Fibroblast of skin of right biceps (primary cell): Measurements from ENCODE around the gene SLC7A14.
A peak's percentile ranks its signal among the peaks of the same experiment; 100 is the strongest.

Source experiments
- DNase-seq: peaks from one replicate; pipeline ENCODE4 v3.0.0-alpha.2; 2013

SLC7A14 gene

DNA sequence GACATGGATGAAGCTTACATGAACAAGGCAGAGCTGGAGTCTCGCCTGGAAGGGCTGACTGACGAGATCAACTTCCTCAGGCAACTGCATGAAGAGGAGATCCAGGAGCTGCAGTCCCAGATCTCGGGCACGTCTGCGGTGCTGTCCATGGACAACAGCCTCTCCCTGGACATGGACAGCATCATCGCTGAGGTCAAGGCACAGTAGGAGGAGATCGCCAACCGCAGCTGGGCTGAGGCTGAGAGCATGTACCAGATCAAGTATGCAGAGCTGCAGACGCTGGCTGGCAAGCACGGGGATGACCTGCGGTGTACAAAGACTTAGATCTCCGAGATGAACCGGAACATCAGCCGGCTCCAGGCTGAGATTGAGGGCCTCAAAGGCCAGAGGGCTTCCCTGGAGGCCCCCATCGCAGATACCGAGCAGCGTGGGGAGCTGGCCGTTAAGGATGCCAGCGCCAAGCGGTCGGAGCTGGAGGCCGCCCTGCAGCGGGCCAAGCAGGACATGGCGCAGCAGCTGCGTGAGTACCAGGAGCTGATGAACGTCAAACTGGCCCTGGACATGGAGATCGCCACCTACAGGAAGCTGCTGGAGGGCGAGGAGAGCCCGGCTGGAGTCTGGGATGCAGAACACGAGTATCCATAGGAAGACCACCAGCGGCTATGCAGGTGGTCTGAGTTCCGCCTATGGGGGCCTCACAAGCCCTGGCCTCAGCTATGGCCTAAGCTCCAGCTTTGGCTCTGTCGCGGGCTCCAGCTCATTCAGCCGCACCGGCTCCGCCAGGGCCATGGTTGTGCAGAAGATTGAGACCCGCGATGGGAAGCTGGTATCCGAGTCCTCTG, 89.6 kb downstream of the SLC7A14 start:
- no peak for DNase-seq

DNA sequence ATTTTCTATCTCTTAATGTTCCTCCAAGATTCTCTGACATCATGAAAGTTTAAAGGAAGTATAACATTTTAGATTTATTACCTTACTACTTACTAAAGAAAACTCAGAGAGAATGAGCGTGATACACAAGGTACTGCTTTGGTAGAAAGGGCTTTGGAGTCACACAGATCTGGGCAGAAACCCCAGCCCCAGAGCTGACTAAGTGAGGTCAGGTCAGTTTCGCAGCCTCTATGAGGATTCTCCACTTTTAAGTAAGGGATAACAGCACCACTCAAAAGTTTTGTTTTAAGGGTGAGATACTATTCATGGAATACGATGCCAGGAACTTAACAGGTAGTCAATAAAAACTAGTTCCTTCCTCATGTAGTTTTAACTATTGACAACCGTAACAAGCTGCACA, 91.1 kb downstream of the SLC7A14 start:
- DNase-seq: no peak

DNA sequence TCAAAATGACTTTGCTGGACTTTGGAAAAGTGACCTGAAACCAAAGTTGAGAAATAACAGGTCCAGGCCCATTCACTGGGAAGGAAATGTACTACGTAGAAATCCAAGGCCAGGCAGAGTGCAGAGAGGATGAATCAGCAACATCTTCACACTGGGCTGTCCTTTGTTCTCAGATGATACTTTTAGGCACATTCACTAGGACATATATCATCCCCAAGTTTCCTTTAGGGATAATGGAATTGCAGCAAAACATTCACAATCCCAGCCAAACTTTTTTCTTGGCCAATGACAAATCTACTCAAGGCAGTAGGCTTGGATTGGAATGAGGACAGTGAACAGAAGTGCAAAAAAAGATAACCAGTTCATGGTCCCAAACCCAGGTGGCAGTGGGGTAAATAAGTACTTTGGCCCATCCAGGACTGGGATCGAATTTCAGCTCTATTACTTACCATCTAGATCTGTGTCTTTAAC, 92.1 kb downstream of the SLC7A14 start:
- DNase-seq: peak; percentile 82

GRCh38 chr3:170491901-170492300, 94.0 kb downstream of the SLC7A14 start:
- no peak for DNase-seq

DNA sequence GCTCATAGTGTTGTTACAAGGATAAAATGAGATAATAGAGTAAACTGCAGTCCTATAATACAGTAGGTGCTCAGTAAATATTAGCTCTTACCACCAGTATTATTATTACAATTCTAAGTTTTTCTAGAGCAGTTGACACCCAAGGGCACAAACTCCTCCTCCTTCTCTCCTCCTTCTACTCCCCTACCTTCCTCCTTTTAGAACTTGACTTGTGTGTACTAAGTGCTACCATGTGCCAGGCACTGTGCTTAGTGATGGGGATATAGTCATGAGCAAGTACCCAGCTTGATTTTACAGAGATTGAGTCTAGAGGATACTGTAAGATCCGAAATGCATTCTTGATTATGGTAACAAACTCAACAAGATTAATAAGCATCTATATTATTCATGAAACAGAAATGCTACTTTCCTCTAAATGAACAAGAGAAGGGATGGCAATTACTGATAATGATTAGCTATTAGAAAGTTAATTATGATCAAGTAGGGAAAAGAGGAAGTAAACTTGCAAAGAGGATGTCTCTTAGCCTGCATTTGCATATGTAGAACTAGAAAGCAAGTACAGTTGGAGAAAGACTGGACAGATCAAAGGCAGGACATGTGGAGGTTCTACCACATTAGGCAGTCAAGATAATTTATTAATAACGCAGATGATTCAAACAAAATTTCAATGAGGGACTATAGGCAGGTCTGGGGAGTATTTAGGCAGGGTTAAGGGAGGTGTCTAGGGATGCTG, 94.9 kb downstream of the SLC7A14 start:
- no peak for DNase-seq

DNA sequence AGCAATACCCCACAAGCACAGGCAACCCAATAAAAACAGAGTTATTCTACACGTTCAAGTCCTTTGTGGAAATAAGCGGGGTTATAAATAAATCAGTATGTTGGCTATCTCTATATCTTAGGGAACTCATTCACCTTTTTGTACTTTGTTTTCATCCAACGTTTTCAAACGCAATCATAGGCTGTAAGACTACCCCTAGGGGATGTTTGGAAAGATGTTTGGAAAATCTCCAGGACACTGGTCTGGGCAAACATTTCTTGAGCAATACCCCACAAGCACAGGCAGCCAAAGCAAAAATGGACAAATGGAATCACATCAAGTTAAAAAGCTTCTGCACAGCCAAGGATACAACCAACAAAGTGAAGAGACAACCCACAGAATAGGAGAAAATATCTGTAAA, 97.1 kb downstream of the SLC7A14 start:
- DNase-seq: peak; percentile 43

- DNase-seq: no peak
Observed at GRCh38 chr3:170487031-170487430, 98.8 kb downstream of the SLC7A14 start.

GRCh38 chr3:170486398-170486797, 99.5 kb downstream of the SLC7A14 start:
- no peak for DNase-seq

DNA sequence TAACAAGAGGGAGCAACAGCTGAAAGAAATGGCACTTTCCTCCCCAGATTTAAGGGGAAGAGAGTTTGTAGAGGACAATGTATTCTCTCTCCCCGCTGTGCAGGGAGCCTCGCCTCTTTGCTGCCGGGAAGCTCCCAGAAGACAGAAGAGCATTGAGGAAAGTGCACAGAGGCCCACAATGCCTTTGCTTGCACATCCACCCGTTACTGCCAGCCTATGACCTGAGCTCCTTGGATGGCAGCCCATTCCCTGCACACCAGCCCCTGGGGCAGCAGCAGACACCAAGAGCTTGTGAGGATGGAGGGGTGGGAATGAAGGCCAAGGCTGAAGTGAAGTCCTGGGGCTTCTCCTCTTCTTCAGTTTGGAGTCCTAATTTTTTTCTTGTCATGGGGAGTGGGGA, 100.2 kb downstream of the SLC7A14 start:
- no peak for DNase-seq

- DNase-seq: peak; percentile 19
Observed at GRCh38 chr3:170485294-170485693, 100.6 kb downstream of the SLC7A14 start.

GRCh38 chr3:170484869-170485268, 101.0 kb downstream of the SLC7A14 start:
- no peak for DNase-seq

GRCh38 chr3:170483485-170484262, 102.2 kb downstream of the SLC7A14 start:
- no peak for DNase-seq

GRCh38 chr3:170482199-170482598, 103.7 kb downstream of the SLC7A14 start:
- no peak for DNase-seq

GRCh38 chr3:170480111-170480510, 105.8 kb downstream of the SLC7A14 start:
- DNase-seq: no peak

- peak; percentile 42 for DNase-seq
Observed at GRCh38 chr3:170477395-170477794, 108.5 kb downstream of the SLC7A14 start.

- no peak for DNase-seq
Observed at GRCh38 chr3:170476291-170476690, 109.6 kb downstream of the SLC7A14 start.

- DNase-seq: no peak
Observed at GRCh38 chr3:170475092-170475685, 110.7 kb downstream of the SLC7A14 start.

GRCh38 chr3:170473358-170473757, 112.5 kb downstream of the SLC7A14 start:
- no peak for DNase-seq

- no peak for DNase-seq
Observed at GRCh38 chr3:170471149-170471548, 114.7 kb downstream of the SLC7A14 start.

DNA sequence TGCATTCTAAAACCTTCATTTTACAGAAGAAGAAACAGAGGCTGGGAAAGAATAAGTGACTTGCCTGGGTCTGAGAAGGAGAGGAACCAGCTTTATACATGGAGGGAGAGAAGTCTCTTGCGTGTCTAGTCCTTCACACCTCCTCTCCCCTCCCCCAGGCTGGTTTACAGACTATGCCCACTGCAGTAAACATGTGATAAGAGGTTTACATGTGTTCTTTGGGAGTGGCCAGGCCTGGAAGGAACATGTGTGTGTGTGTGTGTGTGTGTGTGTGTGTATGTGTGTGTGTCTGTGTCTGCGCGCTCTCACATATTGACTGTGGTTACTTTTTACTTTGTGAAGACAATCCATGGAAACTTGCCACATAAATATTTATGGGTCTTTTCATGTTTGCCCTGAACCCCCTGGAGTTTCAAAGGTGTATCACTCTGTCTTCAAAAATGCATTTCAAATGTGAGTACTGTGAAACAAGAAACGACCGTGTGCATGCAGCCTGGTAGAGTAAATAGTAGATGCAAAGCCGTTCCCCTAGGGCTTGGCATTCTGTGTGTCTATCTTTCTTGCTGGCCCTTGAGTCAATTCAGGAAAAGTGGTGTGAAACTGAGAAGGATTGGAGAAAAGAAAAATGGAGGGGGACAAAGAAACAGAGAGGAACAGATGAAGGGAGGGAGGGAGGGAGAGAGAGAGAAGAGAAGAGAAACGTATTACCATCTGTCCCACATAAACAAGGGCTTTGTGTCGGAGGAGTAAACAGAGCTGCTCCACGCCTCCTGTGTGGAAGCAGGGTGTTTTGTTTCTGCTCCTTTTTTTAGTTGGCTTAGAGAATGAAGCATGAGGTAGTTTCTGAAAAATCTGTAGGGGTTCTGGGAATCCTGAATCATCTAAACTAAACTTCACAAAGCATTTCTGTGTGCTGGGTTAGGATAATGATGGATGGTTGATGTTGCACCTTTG, 115.5 kb downstream of the SLC7A14 start:
- DNase-seq: peak; percentile 73
